Stomach smooth muscle (tissue), 2 donors: Measurements from ENCODE around the gene DNAJC10.
"Not testable (repeated sequence)": the region's sequence is repeated elsewhere in the genome, so short reads cannot be mapped to it uniquely, and the experiment has no call there.

Source experiments
- H3K27ac ChIP-seq: one replicate; pipeline ENCODE4 v1.7.0; 2013; ENCODE audit warnings: mild to moderate bottlenecking, low read length, inconsistent platforms
- H3K27me3 ChIP-seq, 2 donors: one replicate each; pipeline ENCODE4 v1.7.0; 2013; ENCODE audit warnings: low read length in 2 of 2; ENCODE audit not compliant: insufficient read depth in 2 of 2, control insufficient read depth in 1 of 2
- H3K36me3 ChIP-seq, 2 donors: one replicate each; pipeline ENCODE4 v1.7.0; 2013; ENCODE audit warnings: low read length in 2 of 2; ENCODE audit not compliant: control insufficient read depth in 2 of 2, insufficient read depth in 2 of 2
- H3K4me1 ChIP-seq: one replicate; pipeline ENCODE4 v1.7.0; 2013; ENCODE audit warnings: low read length; ENCODE audit not compliant: control insufficient read depth, insufficient read depth
- H3K4me3 ChIP-seq, 2 donors: one replicate each; pipeline ENCODE4 v1.7.0; 2013; ENCODE audit warnings: low read length in 2 of 2
- H3K9ac ChIP-seq, 2 donors: one replicate each; pipeline ENCODE4 v1.7.0; 2013; ENCODE audit warnings: low read length in 2 of 2, mild to moderate bottlenecking in 1 of 2
- H3K9me3 ChIP-seq, 2 donors: one replicate each; pipeline ENCODE4 v1.7.0; 2013; ENCODE audit warnings: low read length in 2 of 2; ENCODE audit not compliant: control insufficient read depth in 2 of 2
- donor health status: healthy.
- donor health status: Pancreatic carcinoma.

Gene DNAJC10

GRCh38 chr2:182726473-182726872 is 10.4 kb downstream of the DNAJC10 start:
- no peak overlapping the region for H3K9ac ChIP-seq
- H3K27ac ChIP-seq, result no peak overlapping the region
- H3K4me1 ChIP-seq, result no peaks in the 10 kb centered on the region
- no peak overlapping the region for H3K4me3 ChIP-seq
- H3K9me3 ChIP-seq, result no peaks in the 10 kb centered on the region
- H3K27me3 ChIP-seq, result no peaks in the 10 kb centered on the region
- peaks cover 0 to 9% of the 10 kb centered on the region in 2 donors for H3K36me3 ChIP-seq

GRCh38 chr2:182728014-182728413 is 12.0 kb downstream of the DNAJC10 start:
- H3K27ac ChIP-seq, result no peak overlapping the region
- H3K4me1 ChIP-seq, result no peaks in the 10 kb centered on the region
- peaks cover 0 to 9% of the 10 kb centered on the region in 2 donors for H3K36me3 ChIP-seq
- no peaks in the 10 kb centered on the region for H3K9me3 ChIP-seq
- H3K9ac ChIP-seq, result no peak overlapping the region
- no peak overlapping the region for H3K4me3 ChIP-seq
- H3K27me3 ChIP-seq, result no peaks in the 10 kb centered on the region

- Histone ChIP-seq H3K36me3 (peaks cover 0 to 9% of the 10 kb centered on the region in 2 donors), H3K4me1 (no peaks in the 10 kb centered on the region), H3K9ac (no peak overlapping the region)
Observed at GRCh38 chr2:182729710-182730339, 13.8 kb downstream of the DNAJC10 start.

GRCh38 chr2:182730486-182730885 is 14.4 kb downstream of the DNAJC10 start:
- H3K9me3 ChIP-seq, result no peaks in the 10 kb centered on the region
- peaks cover 0 to 9% of the 10 kb centered on the region in 2 donors for H3K36me3 ChIP-seq
- no peak overlapping the region for H3K9ac ChIP-seq
- H3K4me1 ChIP-seq, result no peaks in the 10 kb centered on the region
- H3K27me3 ChIP-seq, result no peaks in the 10 kb centered on the region
- no peak overlapping the region for H3K4me3 ChIP-seq
- H3K27ac ChIP-seq, result no peak overlapping the region

More at GRCh38 chr2:182729710-182730339, 13.8 kb downstream of the DNAJC10 start:
- Histone ChIP-seq H3K27me3 (no peaks in the 10 kb centered on the region), H3K4me3 (no peak overlapping the region), H3K9me3 (no peaks in the 10 kb centered on the region), H3K27ac (no peak overlapping the region)

DNA sequence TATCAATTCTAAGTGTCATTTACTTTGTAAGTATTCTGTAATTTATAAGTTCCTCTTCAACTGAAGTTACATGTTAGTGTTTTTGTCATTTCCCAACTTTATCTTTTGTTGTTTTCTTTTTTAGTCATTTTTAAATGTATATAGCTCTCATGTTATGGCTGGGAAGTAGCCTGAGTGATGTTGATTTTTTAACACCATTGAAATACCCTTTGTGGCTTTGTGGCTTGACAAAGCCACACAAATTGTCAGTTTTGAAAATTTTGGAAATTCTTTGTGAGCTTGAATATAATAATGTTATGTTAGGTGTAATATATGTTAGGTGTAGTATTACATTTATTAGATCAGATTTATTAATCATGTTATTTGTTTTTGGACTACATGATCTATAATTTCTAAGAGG is 16.7 kb downstream of the DNAJC10 start:
- Histone ChIP-seq H3K9ac (no peak overlapping the region), H3K27me3 (no peaks in the 10 kb centered on the region), H3K36me3 (peaks cover 3 to 18% of the 10 kb centered on the region in 2 donors), H3K4me1 (no peaks in the 10 kb centered on the region), H3K9me3 (no peaks in the 10 kb centered on the region), H3K4me3 (no peak overlapping the region), H3K27ac (no peak overlapping the region)

DNA sequence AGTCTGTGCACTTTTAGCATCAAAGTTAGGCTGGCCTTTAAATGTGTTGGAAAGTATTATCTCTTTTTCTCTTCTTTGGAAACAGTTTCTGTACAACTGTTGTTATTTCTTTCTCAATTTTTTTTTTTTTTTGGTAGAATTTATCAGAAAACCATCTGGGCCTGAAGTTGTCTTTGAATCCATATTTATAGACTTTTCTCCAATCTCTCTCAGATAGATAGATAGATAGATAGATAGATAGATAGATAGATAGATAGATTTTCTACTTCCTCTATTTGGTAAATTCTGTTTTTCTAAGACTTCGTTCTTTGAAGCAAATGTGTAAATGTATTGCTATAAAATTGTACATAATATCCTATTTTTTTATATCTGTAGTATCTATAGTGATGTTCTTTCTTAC is 17.5 kb downstream of the DNAJC10 start:
- Histone ChIP-seq H3K27ac (no peak overlapping the region), H3K9ac (no peak overlapping the region), H3K27me3 (no peaks in the 10 kb centered on the region), H3K4me1 (no peaks in the 10 kb centered on the region), H3K4me3 (no peak overlapping the region), H3K36me3 (peaks cover 3 to 18% of the 10 kb centered on the region in 2 donors), H3K9me3 (no peaks in the 10 kb centered on the region)

DNA sequence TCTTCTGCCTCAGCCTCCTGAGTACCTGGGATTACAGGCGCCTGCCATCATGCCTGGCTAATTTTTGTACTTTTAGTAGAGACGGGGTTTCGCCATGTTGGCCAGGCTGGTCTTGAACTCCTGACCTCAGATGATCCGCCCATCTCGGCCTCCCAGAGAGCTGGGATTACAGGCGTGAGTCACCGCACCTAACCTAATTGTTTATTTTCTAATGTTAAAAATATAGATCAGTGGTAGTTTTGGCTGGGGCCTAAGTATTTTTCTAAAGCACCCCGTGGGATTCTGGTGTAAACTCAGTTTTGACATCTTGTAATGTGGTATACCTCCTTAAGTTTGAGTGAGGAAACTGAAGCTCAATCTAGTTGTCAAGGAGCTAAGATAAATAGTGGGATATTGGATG is 20.8 kb downstream of the DNAJC10 start:
- H3K27me3 ChIP-seq, H3K9ac ChIP-seq, H3K4me3 ChIP-seq, H3K9me3 ChIP-seq, H3K4me1 ChIP-seq, H3K27ac ChIP-seq: not testable (repeated sequence)
- peaks cover 3 to 12% of the 10 kb centered on the region in 2 donors for H3K36me3 ChIP-seq

DNA sequence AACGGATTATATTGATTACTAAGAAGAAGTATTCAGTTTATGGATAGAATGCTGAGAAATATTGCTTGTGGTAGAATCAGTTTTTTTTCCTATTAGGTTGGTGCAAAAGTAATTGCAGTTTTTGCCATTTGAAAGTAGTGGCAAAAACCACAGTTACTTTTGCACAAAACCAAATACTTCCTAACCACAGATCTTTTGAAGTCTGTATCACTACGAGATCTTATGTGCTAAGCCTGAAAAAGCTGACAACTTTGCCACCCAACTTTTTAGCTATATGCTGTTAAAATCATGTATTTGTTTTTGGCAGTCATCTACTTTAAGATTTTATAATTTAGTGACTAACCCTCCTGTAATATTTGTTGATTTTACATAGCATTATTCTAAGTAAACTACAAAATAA is 24.6 kb downstream of the DNAJC10 start:
- Histone ChIP-seq H3K27ac (no peak overlapping the region), H3K9ac (no peak overlapping the region), H3K4me1 (no peaks in the 10 kb centered on the region), H3K9me3 (no peaks in the 10 kb centered on the region), H3K4me3 (no peak overlapping the region), H3K36me3 (peaks cover 15 to 24% of the 10 kb centered on the region in 2 donors), H3K27me3 (no peaks in the 10 kb centered on the region)

- H3K9me3 ChIP-seq, result no peaks in the 10 kb centered on the region
- no peaks in the 10 kb centered on the region for H3K4me1 ChIP-seq
- H3K27ac ChIP-seq, result no peak overlapping the region
- no peak overlapping the region for H3K4me3 ChIP-seq
- H3K36me3 ChIP-seq, result peaks cover 15 to 20% of the 10 kb centered on the region in 2 donors
- H3K9ac ChIP-seq, result no peak overlapping the region
- H3K27me3 ChIP-seq, result no peaks in the 10 kb centered on the region
Observed at GRCh38 chr2:182741620-182742019, 25.6 kb downstream of the DNAJC10 start.

DNA sequence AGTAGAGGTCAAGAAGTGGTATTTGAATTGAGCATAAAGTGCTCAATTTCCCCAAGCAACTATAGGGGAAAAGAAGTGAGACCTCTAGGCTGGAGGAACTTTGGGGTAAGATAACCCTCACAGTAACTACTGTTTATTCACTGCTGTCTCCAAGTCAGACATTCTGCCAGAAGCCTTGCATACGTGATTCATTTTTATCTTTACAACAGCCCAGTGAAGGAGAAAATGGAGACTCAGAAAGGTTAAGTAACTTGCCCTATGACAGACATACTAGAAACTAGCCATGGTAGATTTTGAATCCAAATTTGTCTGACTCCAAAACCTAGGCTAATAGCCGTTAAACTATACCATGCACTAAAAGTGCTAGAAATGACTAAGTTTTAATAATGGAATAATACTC is 28.4 kb downstream of the DNAJC10 start:
- Histone ChIP-seq H3K4me3 (no peak overlapping the region), H3K27ac (no peak overlapping the region), H3K9ac (no peak overlapping the region), H3K9me3 (no peaks in the 10 kb centered on the region), H3K27me3 (no peaks in the 10 kb centered on the region), H3K36me3 (peaks cover 12% of the 10 kb centered on the region in 2 donors), H3K4me1 (no peaks in the 10 kb centered on the region)

DNA sequence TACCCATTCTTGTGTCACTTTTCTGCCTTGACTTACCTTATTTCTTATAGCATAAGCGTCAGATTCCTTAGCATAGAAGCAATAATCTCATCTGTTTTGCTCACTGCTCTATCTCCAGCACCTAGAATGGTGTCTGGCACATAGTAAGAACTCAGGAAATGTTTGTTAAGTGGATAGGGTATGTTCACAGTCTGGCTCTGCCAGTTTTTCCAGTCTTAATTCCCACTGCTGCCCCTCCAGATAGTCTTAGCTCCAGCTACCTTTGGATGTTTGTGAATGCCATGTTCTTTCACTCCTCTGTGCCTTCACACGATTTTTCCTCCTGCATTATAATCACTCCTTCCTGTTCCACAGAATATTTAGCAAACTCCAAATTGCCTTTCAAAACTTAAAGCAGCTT is 29.0 kb downstream of the DNAJC10 start:
- no peaks in the 10 kb centered on the region for H3K9me3 ChIP-seq
- no peak overlapping the region for H3K27ac ChIP-seq
- no peaks in the 10 kb centered on the region for H3K27me3 ChIP-seq
- H3K4me1 ChIP-seq, result no peaks in the 10 kb centered on the region
- peaks cover 12% of the 10 kb centered on the region in 2 donors for H3K36me3 ChIP-seq
- H3K9ac ChIP-seq, result no peak overlapping the region
- no peak overlapping the region for H3K4me3 ChIP-seq
